ENCODE data around the gene TEDDM1. TPM values are rescaled to one million over a fixed set of nuclear protein-coding genes. Genes with fewer than 3 reads are reported as not detected.
"Not testable (repeated sequence)": the region's sequence is repeated elsewhere in the genome, so short reads cannot be mapped to it uniquely, and the experiment has no call there.

The TEDDM1 gene
- total RNA-seq, 2 experiments from 2014 or later = not detected

DNA sequence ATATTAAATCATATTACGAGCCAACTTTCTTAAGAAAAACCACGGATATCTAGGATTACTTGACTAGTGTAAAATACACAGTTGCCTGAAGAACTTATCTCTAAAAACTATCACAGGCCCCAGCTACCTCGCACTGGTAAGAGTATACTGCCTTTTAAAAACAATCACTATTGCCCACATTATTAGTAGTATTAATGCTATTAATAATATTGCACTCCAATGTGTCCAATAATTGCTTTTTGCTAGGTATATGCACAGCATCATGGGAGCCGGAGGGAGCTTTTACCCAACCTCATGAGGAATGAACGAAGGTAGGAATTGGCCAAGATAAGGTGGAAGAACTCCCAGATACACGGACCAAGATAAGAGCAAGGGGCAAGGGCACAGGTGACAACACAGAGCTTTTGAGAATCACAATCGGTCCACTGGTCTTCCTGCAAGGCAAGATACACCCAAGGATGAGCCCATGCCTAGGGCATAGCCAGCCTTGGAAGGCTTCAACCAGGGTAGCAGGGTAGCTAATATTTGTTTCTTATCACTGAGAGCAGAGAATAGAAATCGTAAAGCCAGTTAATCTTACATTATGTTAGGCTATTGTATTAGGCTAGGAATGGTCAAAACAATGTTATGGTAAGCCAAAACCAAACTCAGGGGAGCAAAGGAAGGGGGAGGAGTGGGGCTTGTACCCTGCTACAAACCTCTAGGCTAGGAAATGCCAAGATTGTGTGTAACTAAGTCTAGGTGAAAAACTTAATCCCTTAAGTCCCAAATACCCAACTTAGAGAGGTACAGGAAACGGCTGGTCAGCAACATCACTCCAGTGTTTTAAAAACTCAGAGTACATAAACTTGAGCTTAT is 18.3 kb downstream of the TEDDM1 start:
- Histone ChIP-seq H2AFZ (ENCODE audit: low read length) (no peak overlapping the region), H4K20me1 (ENCODE audit: insufficient read depth, low read length) (no peaks in the 10 kb centered on the region), H3K36me3 (ENCODE audit: insufficient read depth, low read length) (no peaks in the 10 kb centered on the region), H3K9me2 (ENCODE audit: insufficient read depth, low read length) (no peaks in the 10 kb centered on the region), H3K27ac (ENCODE audit: low read depth, low read length, poor library complexity, severe bottlenecking) (no peak overlapping the region), H3K4me2 (ENCODE audit: low read length) (no peak overlapping the region), H3K4me1 (ENCODE audit: insufficient read depth, low read length, poor library complexity, severe bottlenecking) (no peaks in the 10 kb centered on the region), H3K79me2 (ENCODE audit: insufficient read depth, low read depth, low read length) (no peaks in the 10 kb centered on the region), H3K9me3 (ENCODE audit: low read length) (no peaks in the 10 kb centered on the region), H3K4me3 (ENCODE audit: low read depth, low read length, poor library complexity, severe bottlenecking) (no peak overlapping the region)
- BruUV-seq (replicated peaks) = no TSS peak
- TF ChIP-seq, protein P1, sequence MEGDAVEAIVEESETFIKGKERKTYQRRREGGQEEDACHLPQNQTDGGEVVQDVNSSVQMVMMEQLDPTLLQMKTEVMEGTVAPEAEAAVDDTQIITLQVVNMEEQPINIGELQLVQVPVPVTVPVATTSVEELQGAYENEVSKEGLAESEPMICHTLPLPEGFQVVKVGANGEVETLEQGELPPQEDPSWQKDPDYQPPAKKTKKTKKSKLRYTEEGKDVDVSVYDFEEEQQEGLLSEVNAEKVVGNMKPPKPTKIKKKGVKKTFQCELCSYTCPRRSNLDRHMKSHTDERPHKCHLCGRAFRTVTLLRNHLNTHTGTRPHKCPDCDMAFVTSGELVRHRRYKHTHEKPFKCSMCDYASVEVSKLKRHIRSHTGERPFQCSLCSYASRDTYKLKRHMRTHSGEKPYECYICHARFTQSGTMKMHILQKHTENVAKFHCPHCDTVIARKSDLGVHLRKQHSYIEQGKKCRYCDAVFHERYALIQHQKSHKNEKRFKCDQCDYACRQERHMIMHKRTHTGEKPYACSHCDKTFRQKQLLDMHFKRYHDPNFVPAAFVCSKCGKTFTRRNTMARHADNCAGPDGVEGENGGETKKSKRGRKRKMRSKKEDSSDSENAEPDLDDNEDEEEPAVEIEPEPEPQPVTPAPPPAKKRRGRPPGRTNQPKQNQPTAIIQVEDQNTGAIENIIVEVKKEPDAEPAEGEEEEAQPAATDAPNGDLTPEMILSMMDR (conservative IDR thresholded peaks at IDR 0.05; ENCODE audit: low read length) = no peak
- no peak for TF ChIP-seq EZH2phosphoT487 (IDR thresholded peaks at IDR 0.05; ENCODE audit: borderline replicate concordance, low read depth, low read length)
- ChIA-PET CTCF (ENCODE audit: unreplicated experiment) (interaction anchor here (0.6 kb wide), 1 partner anchor 265 kb away, joined by 3 read pairs; no protein-coding TSS in a partner anchor), POLR2A (no interaction called here)
- DNase-seq (ENCODE audit: low spot score) = no peak
- intact Hi-C loops (cut with micrococcal nuclease; ENCODE audit: unreplicated experiment) = no loop called here

DNA sequence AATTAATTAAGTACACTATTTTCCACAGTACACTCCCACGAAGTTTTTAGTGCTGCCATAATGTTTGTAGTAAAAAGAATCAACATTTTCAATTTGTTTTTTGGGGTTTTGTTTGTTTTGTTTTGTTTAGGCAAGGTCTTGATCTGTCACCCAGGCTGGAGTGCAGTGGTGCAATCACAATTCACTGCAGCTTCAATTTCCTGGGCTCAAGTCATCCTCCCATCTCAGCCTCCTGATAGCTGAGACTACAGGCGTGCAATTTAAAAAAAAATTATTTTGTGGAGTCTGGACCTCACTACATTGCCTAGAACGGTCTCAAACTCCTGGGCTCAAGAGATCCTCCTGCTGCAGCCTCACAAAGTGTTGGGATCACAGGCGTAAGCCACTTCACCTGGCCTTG is 20.3 kb downstream of the TEDDM1 start:
- no peaks in the 10 kb centered on the region for H3K79me2 ChIP-seq (ENCODE audit: insufficient read depth, low read depth, low read length)
- no peaks in the 10 kb centered on the region for H3K36me3 ChIP-seq (ENCODE audit: insufficient read depth, low read length)
- no peaks in the 10 kb centered on the region for H3K9me2 ChIP-seq (ENCODE audit: insufficient read depth, low read length)
- no peaks in the 10 kb centered on the region for H4K20me1 ChIP-seq (ENCODE audit: insufficient read depth, low read length)
- no peaks in the 10 kb centered on the region for H3K4me1 ChIP-seq (ENCODE audit: insufficient read depth, low read length, poor library complexity, severe bottlenecking)
- H3K27ac ChIP-seq (ENCODE audit: low read depth, low read length, poor library complexity, severe bottlenecking) = no peak overlapping the region
- no peak overlapping the region for H3K4me3 ChIP-seq (ENCODE audit: low read depth, low read length, poor library complexity, severe bottlenecking)
- DNase-seq (ENCODE audit: low spot score) = no peak
- no peaks in the 10 kb centered on the region for H3K9me3 ChIP-seq (ENCODE audit: low read length)
- ChIA-PET POLR2A (interaction anchor here (0.7 kb wide), 1 partner anchor 326 kb away, joined by 3 read pairs; no protein-coding TSS in a partner anchor), CTCF (ENCODE audit: unreplicated experiment) (interaction anchor here (0.6 kb wide), 1 partner anchor 544 kb away, joined by 3 read pairs; no protein-coding TSS in a partner anchor)
- no peak for TF ChIP-seq EZH2phosphoT487 (IDR thresholded peaks at IDR 0.05; ENCODE audit: borderline replicate concordance, low read depth, low read length)
- TF ChIP-seq, protein P1 (conservative IDR thresholded peaks at IDR 0.05; ENCODE audit: low read length) = no peak
- no TSS peak for BruUV-seq (replicated peaks)
- H2AFZ ChIP-seq (ENCODE audit: low read length) = no peak overlapping the region
- intact Hi-C loops (cut with micrococcal nuclease; ENCODE audit: unreplicated experiment) = no loop called here
- H3K4me2 ChIP-seq (ENCODE audit: low read length) = no peak overlapping the region

DNA sequence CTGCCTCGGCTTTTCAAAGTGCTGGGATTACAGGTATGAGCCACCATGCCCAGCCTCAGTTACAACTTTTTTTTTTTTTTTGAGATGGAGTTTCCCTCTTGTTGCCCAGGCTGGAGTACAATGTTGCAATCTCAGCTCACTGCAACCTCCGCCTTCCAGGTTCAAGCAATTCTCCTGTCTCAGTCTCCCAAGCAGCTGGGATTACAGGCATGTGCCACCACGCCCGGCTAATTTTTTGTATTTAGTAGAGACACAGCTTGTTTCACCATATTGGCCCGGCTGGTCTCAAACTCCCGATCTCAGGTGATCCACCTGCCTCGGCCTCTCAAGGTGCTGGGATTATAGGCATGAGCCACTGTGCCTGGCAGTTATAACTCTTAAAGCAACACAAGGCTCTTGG is 20.7 kb downstream of the TEDDM1 start:
- H4K20me1 ChIP-seq (ENCODE audit: insufficient read depth, low read length); H3K4me2 ChIP-seq (ENCODE audit: low read length); H3K9me2 ChIP-seq (ENCODE audit: insufficient read depth, low read length); H3K4me1 ChIP-seq (ENCODE audit: insufficient read depth, low read length, poor library complexity, severe bottlenecking); intact Hi-C loops (cut with micrococcal nuclease; ENCODE audit: unreplicated experiment); H3K4me3 ChIP-seq (ENCODE audit: low read depth, low read length, poor library complexity, severe bottlenecking); H3K9me3 ChIP-seq (ENCODE audit: low read length); H3K27ac ChIP-seq (ENCODE audit: low read depth, low read length, poor library complexity, severe bottlenecking); H2AFZ ChIP-seq (ENCODE audit: low read length); H3K36me3 ChIP-seq (ENCODE audit: insufficient read depth, low read length); DNase-seq (ENCODE audit: low spot score); BruUV-seq (replicated peaks); H3K79me2 ChIP-seq (ENCODE audit: insufficient read depth, low read depth, low read length): not testable (repeated sequence)
- CTCF ChIA-PET (ENCODE audit: unreplicated experiment) = interaction anchor here (0.6 kb wide), 1 partner anchor 544 kb away, joined by 3 read pairs; no protein-coding TSS in a partner anchor
- POLR2A ChIA-PET = interaction anchor here (0.7 to 0.9 kb wide), 2 partner anchors 8 to 326 kb away, joined by 3 read pairs; no protein-coding TSS in a partner anchor
